ENCODE measurements around the gene CFAP221. TPM values are rescaled to one million over a fixed set of nuclear protein-coding genes. Genes with fewer than 3 reads are reported as not detected.
A peak's percentile ranks its signal among the peaks of the same experiment; 100 is the strongest.

The CFAP221 gene
- total RNA-seq, 3 donors from 2014 or later, result 0.98 to 3.5 TPM; not detected in 1

GRCh38 chr2:119650206-119650605 lies 106.0 kb downstream of the CFAP221 start:
- Histone ChIP-seq H3K4me1 (no peaks in the 10 kb centered on the region), H3K36me3 (no peaks in the 10 kb centered on the region), H3K9me3 (peaks cover 5 to 9% of the 10 kb centered on the region in 2 donors), H3K4me3 (no peak overlapping the region), H3K27ac (no peak overlapping the region), H3K27me3 (no peaks in the 10 kb centered on the region)
- TF ChIP-seq POLR2AphosphoS5 (IDR thresholded peaks at IDR 0.05) (no peak), POLR2A (IDR thresholded peaks at IDR 0.05) (no peak), CTCF (IDR thresholded peaks at IDR 0.05) (no peak)
- no peak for DNase-seq (ENCODE audit: low spot score in 2 of 2)
- intact Hi-C loops (cut with DNase I; ENCODE audit: low total_unique reads), result no loop called here

GRCh38 chr2:119650846-119651370 lies 106.7 kb downstream of the CFAP221 start:
- no peak overlapping the region for H3K4me3 ChIP-seq
- DNase-seq (ENCODE audit: low spot score in 2 of 2), result no peak
- no peaks in the 10 kb centered on the region for H3K4me1 ChIP-seq
- H3K36me3 ChIP-seq, result no peaks in the 10 kb centered on the region
- TF ChIP-seq POLR2A (IDR thresholded peaks at IDR 0.05) (no peak), POLR2AphosphoS5 (IDR thresholded peaks at IDR 0.05) (no peak), CTCF (IDR thresholded peaks at IDR 0.05) (no peak)
- no peaks in the 10 kb centered on the region for H3K27me3 ChIP-seq
- H3K9me3 ChIP-seq, result peaks cover 5 to 9% of the 10 kb centered on the region in 2 donors
- no peak overlapping the region for H3K27ac ChIP-seq
- intact Hi-C loops (cut with DNase I; ENCODE audit: low total_unique reads), result no loop called here

GRCh38 chr2:119657466-119658145 lies 113.4 kb downstream of the CFAP221 start:
- DNase-seq (ENCODE audit: low spot score in 2 of 2), result no peak
- no peaks in the 10 kb centered on the region for H3K36me3 ChIP-seq
- H3K4me3 ChIP-seq, result no peak overlapping the region
- no peaks in the 10 kb centered on the region for H3K4me1 ChIP-seq
- H3K9me3 ChIP-seq, result no peaks in the 10 kb centered on the region
- H3K27me3 ChIP-seq, result no peaks in the 10 kb centered on the region
- TF ChIP-seq POLR2AphosphoS5 (IDR thresholded peaks at IDR 0.05) (no peak), POLR2A (IDR thresholded peaks at IDR 0.05) (no peak), CTCF (IDR thresholded peaks at IDR 0.05) (no peak)
- intact Hi-C loops (cut with DNase I; ENCODE audit: low total_unique reads), result no loop called here
- H3K27ac ChIP-seq, result no peak overlapping the region

GRCh38 chr2:119659601-119660342 lies 115.5 kb downstream of the CFAP221 start:
- Histone ChIP-seq H3K27ac (no peak overlapping the region), H3K4me1 (no peaks in the 10 kb centered on the region), H3K27me3 (no peaks in the 10 kb centered on the region), H3K4me3 (no peak overlapping the region), H3K9me3 (no peaks in the 10 kb centered on the region), H3K36me3 (no peaks in the 10 kb centered on the region)
- no peak for TF ChIP-seq POLR2AphosphoS5 (IDR thresholded peaks at IDR 0.05)
- TF ChIP-seq POLR2A (IDR thresholded peaks at IDR 0.05), result no peak
- peak; percentile 32 to 59 (median 57) for TF ChIP-seq CTCF (IDR thresholded peaks at IDR 0.05)
- DNase-seq (ENCODE audit: low spot score in 2 of 2), result no peak
- intact Hi-C loops (cut with DNase I; ENCODE audit: low total_unique reads), result no loop called here

GRCh38 chr2:119660343-119660658 lies 116.1 kb downstream of the CFAP221 start:
- no peak for DNase-seq (ENCODE audit: low spot score in 2 of 2)
- intact Hi-C loops (cut with DNase I; ENCODE audit: low total_unique reads), result no loop called here
- no peak overlapping the region for H3K27ac ChIP-seq
- H3K4me1 ChIP-seq, result no peaks in the 10 kb centered on the region
- H3K27me3 ChIP-seq, result no peaks in the 10 kb centered on the region
- H3K4me3 ChIP-seq, result no peak overlapping the region
- no peaks in the 10 kb centered on the region for H3K9me3 ChIP-seq
- no peaks in the 10 kb centered on the region for H3K36me3 ChIP-seq
- TF ChIP-seq POLR2A (IDR thresholded peaks at IDR 0.05) (no peak), POLR2AphosphoS5 (IDR thresholded peaks at IDR 0.05) (no peak), CTCF (IDR thresholded peaks at IDR 0.05) (no peak)
